Hematopoietic multipotent progenitor cell treated with erythropoietin and hydrocortisone succinate and interleukin-3 and kit ligand, for 4 days (in vitro differentiated cells): ENCODE measurements around the gene VIPR2.
"Not testable (repeated sequence)": the region's sequence is repeated elsewhere in the genome, so short reads cannot be mapped to it uniquely, and the experiment has no call there.

Source experiments
- DNase-seq: peaks from one replicate; pipeline ENCODE4 v3.0.0-alpha.2; 2015

Gene VIPR2

DNA sequence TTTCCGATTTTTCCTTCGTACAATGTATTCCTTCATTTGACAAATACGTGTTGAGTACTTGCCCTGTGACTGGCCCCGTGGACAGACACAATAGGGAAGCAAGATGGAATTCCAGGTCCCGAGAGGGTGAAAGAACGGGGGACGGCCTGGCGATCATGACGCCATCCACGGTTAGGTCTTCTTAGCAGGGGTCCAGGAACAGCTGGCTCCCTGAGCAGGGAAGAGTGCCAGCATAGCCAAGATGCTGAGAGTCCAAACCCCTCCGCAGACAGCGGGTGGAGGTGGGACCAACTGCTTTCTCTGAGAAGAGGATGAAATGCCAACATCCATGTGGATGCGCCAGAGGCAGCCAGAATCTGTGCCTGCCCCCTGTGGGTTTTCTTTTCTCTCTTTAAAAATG lies 144.6 kb downstream of the VIPR2 start:
- DNase-seq: no peak

GRCh38 chr7:158999496-158999895 lies 145.2 kb downstream of the VIPR2 start:
- DNase-seq: no peak

DNA sequence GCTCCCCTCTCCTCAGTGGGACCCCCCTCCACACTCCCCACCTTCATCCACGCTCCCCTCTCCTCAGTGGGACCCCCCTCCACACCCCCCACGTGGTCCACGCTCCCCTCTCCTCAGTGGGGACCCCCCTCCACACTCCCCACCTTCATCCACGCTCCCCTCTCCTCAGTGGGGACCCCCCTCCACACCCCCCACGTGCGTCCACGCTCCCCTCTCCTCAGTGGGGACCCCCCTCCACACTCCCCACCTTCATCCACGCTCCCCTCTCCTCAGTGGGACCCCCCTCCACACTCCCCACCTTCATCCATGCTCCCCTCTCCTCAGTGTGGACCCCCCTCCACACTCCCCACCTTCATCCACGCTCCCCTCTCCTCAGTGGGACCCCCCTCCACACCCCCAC lies 146.4 kb downstream of the VIPR2 start:
- DNase-seq: not testable (repeated sequence)

DNA sequence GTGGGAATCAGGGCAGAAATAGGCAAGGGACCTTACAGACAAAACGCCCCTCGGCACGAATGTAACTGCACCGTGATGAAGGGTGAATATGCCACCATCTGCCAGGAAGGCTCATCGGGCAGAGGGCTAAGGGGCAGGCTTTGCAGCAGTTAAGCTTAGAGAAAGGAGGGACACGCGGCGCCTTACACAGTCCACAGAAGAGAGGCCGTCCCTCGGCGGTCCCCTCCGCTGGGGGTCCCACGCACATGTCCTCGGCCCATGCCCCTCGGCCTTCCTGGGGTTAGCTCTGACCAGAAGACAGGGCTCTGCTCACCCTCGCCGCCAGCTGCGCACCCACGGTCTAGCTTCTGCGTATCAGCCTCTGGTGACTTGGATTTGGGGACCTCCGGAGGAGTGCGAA lies 147.2 kb downstream of the VIPR2 start:
- no peak for DNase-seq

DNA sequence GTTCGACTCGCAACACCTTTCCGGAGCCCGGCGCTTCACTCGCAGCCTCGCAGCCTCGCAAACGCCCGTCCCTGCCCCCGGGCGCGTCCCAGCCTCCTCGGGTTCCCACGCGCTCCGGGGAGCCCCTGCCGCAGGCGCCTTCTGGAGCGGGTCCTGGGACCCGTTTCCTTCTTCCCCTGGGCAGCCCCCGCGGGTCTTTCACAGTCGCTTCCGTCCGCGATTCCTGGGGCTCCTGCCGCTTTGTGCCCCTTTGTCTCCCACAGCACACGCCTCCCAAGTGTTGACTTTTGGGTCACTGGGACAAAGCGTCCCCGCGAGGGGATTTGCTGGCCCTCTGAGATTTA lies 147.6 kb downstream of the VIPR2 start:
- no peak for DNase-seq

DNA sequence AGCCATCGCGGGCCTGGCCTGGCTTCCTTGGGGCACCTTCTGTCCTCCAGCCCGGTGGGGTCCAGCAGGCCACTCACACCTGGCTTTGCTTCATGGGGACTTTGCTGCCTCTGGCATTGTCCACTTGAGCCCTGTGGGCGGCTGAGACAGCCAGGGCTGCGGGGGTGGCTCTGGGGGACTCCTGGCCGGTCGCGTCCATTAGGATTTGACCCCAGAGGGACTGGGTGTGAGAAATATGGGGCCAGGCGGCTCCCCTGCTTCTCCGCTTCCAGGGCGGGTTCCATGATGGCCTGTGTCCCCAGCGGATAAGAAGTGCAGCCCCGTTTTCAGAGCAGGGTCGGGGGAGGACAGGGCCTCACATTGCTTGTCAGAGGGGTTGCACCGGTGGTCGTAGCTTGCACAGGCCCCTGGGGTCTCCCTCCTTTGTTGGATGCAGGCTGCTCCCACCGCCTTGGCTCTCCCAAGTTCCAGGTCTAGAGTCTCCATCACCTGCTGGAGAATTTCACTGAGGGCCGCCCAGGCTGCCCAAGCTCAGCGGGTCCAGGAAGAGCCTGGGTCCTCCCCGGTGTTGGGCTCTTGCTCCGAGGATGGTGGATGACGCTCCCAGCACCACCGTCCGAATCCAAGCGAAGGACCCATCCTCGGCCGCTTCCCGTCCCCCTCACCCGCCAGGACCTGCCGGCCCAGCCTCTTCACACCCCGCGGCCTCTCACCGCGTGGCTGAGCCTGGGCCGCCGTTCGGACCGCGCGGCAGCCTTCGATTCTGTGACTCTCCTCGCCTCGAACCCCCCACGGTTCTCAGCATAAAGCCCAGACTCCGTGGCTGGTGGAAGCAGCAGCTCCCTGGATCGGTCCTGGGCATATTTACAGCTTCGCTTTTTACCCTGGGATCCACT lies 148.2 kb downstream of the VIPR2 start:
- no peak for DNase-seq

- no peak for DNase-seq
These were observed 149.2 kb downstream of the VIPR2 start for GRCh38 chr7:158995514-158995913.

DNA sequence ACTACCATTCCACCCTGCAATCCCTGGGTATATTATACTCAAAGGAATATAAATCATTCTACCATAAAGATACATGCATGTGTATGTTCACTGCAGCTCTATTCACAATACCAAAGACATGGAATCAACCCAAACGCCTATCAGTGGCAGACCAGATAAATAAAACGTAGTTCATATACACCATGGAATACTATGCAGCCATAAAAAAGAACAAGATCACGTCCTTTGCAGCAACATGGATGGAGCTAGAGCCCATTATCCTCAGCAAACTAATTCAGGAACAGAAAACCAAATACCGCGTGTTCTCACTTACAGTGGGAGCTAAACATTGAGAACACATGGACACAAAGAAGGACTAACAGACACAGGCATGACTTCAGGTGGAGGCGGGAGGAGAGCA lies 150.0 kb downstream of the VIPR2 start:
- DNase-seq: no peak

DNA sequence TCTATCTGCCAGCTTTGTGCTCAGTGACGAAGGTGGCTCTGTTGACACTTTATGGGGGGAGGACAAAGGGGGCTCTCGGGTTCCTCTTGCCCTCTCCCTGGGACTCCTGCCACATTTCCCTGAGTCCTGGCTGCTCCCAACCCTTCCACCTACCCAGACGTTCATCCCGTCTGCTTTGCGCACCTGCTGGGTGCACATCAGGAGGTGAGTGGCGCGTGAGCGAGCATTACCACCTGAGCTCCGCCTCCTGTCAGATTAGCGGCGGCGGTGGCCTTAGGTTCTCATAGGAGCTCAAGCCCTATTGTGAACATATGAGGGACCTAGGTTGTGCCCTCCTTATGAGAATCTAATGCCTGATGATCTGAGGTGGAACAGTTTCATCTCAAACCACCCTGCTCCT lies 151.1 kb downstream of the VIPR2 start:
- no peak for DNase-seq

GRCh38 chr7:158992759-158993158 lies 151.9 kb downstream of the VIPR2 start:
- DNase-seq: no peak

- DNase-seq: no peak
These were observed 152.6 kb downstream of the VIPR2 start for GRCh38 chr7:158991824-158992621.

GRCh38 chr7:158988996-158989395 lies 155.7 kb downstream of the VIPR2 start:
- DNase-seq: no peak

DNA sequence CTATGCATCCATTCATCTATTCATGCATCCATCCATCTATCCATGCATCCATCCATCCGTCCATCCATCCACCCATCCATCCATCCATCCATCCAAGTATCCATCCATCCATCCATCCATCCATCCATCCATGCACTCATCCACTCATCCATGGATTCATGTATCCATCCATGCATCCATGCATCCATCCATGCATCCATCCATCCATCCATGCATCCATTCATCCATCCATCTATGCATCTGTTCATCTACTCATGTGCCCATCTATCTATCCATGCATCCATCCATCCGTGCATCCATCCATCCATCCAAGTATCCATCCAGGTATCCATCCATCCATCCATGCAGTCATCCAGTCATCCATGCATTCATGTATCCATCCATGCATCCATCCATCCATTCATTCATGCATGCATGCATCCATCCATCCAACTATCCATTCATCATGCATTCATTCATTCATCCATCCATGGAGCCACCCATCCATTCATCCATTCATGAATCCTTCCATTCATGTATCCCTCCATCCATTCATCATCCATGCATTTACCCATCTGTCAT lies 156.3 kb downstream of the VIPR2 start:
- no peak for DNase-seq

DNA sequence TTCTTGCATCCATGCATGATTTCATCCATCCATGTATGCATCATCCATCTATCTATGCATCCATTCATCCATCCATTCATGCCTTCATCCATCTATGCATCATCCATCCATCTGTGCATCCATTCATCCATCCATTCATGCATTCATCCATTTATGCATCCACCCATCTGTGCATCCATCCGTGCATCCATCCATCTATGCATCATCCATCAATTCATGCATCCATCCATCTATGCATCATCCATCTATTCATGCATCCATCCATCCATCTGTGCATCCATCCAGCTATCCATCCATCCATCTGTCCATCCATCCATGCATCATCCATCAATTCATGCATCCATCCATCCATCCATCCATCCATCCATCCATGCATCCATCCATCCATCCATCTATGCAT lies 157.0 kb downstream of the VIPR2 start:
- no peak for DNase-seq

- DNase-seq: no peak
These were observed 159.1 kb downstream of the VIPR2 start for GRCh38 chr7:158985583-158985982.

GRCh38 chr7:158984007-158984406 lies 160.7 kb downstream of the VIPR2 start:
- DNase-seq: not testable (repeated sequence)

DNA sequence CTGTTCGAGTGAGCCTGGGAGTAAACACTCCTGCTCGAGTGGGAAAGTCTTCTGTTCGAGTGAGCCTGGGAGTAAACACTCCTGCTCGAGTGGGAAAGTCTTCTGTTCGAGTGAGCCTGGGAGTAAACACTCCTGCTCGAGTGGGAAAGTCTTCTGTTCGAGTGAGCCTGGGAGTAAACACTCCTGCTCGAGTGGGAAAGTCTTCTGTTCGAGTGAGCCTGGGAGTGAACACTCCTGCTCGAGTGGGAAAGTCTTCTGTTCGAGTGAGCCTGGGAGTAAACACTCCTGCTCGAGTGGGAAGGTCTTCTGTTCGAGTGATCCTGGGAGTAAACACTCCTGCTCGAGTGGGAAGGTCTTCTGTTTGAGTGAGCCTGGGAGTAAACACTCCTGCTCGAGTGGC lies 162.6 kb downstream of the VIPR2 start:
- DNase-seq: not testable (repeated sequence)

DNA sequence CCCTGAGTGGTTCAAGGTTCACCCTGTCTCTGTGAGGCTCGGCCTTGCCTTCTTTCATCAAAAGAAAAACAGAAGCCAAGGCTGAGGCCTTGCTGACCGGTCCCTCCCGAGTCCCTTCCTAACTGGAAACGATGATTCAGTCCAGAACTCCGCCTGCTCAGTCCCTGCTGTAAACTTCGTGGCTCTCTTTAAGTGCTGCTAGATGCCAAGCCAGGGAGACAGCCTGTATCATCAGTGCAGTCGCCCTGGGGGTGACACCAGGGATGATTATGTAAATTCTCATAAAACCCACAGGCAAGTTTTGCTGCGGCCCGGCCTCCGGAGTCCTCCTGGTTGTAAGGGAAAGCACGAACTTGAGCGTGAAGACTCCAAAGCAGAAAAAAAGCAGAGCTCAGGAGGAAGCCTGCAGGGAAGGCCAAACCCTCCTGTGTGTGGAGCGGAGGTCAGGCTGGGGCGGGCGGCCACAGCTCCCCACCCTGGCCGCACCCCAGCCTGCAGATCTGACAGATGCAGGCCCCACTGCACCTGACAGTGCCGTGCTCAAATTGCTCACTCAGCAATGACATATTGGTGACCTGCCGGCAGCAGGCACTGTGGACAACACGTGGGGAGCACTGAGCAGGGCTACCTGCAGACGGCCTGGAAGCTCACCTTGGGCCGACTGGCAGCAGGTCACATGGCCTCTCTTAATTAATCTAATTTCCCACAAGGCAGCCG lies 164.9 kb downstream of the VIPR2 start:
- no peak for DNase-seq

DNA sequence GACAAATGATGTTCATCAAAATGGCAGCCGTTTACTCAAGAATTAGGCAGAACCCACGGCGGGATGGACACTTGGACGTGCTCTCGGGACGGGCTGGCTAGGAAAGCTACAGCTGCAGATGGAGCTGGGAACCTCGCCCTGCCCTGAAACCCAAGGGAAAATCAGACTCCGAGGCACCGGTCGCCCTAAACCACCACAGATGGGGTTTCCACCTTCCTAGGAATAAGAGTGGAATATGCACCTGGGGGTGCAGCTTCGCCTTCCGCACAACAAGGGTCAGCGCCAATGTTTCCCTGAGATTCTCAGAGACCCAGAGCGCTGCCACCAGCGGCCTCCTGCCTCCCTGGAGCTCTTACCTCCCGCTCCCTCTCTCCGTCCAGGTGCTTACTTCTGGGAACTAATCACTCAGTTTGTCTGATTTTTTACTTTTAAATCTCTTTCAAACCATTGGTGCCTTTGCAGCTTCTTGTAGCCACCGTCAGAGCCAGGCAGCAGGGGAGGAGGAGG lies 165.6 kb downstream of the VIPR2 start:
- no peak for DNase-seq
